Measurements from ENCODE around the gene SLC43A3. TPM values are rescaled to one million over a fixed set of nuclear protein-coding genes. Genes with fewer than 3 reads are reported as not detected.

The SLC43A3 gene
- total RNA-seq, 2 experiments from 2014 or later: 41.3 to 62.1 TPM

DNA sequence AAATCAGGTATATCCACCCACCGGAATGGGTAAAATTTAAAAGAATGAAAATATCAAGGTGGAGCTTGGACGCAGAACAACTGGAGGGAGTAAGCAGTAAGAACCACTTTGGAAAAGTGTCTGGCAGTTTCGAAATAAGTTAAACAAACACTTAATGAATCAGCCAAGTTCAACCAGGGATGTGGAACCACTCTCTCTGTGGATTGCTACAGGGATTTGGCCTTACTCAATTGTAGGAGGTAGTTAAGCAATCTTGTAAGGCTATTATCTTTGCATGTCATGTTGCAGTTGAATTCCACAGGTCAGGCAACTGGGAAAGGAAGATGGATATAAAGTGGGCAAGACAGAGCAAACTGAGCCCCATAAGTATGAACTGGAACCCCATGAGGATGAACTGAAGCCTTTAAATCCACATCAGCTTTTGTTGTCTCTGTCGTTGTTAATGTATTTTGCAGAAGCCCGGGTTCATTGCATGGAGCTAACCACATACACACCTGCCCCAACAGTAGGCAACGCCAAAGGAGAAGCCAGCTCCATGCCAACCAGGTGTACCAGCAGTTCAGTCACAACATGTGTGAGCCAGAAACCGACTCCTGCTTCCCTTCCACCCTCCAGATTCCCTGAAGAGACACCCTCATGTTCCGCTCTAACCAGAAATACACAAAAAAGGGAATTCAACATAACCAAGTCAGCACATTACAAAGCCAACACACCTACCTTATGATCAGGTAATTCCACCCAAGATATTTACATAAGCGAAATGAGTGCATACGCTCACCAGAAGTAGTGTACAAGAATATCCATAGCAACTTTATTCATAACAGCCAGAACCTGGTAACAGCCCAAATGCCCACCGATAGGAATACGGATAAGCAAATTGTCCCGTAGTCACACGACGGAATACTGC is 8.0 kb upstream of the SLC43A3 start:
- POLR2A ChIA-PET: no interaction called here
- no peak overlapping the region for H3K4me3 ChIP-seq (ENCODE audit: low read depth, low read length, poor library complexity, severe bottlenecking)
- H2AFZ ChIP-seq (ENCODE audit: low read length): no peak overlapping the region
- no peak for DNase-seq (ENCODE audit: low spot score)
- no peaks in the 10 kb centered on the region for H3K4me1 ChIP-seq (ENCODE audit: insufficient read depth, low read length, poor library complexity, severe bottlenecking)
- no peak overlapping the region for H3K4me2 ChIP-seq (ENCODE audit: low read length)
- no peaks in the 10 kb centered on the region for H3K79me2 ChIP-seq (ENCODE audit: insufficient read depth, low read depth, low read length)
- TF ChIP-seq CTCF (conservative IDR thresholded peaks at IDR 0.05; ENCODE audit: low read length): no peak
- no peak for TF ChIP-seq EZH2phosphoT487 (IDR thresholded peaks at IDR 0.05; ENCODE audit: borderline replicate concordance, low read depth, low read length)
- CTCF ChIA-PET (ENCODE audit: unreplicated experiment): no interaction called here
- H3K9me3 ChIP-seq (ENCODE audit: low read length): no peaks in the 10 kb centered on the region
- BruUV-seq (replicated peaks): no TSS peak
- H3K36me3 ChIP-seq (ENCODE audit: insufficient read depth, low read length): no peaks in the 10 kb centered on the region
- no peaks in the 10 kb centered on the region for H4K20me1 ChIP-seq (ENCODE audit: insufficient read depth, low read length)
- H3K9me2 ChIP-seq (ENCODE audit: insufficient read depth, low read length): no peaks in the 10 kb centered on the region
- intact Hi-C loops (cut with micrococcal nuclease; ENCODE audit: unreplicated experiment): no loop called here
- H3K27ac ChIP-seq (ENCODE audit: low read depth, low read length, poor library complexity, severe bottlenecking): no peak overlapping the region

GRCh38 chr11:57432714-57433163 is 5.8 kb upstream of the SLC43A3 start:
- BruUV-seq (replicated peaks): no TSS peak
- Histone ChIP-seq H2AFZ (ENCODE audit: low read length) (no peak overlapping the region), H3K9me2 (ENCODE audit: insufficient read depth, low read length) (no peaks in the 10 kb centered on the region), H3K4me3 (ENCODE audit: low read depth, low read length, poor library complexity, severe bottlenecking) (no peak overlapping the region), H4K20me1 (ENCODE audit: insufficient read depth, low read length) (no peaks in the 10 kb centered on the region), H3K4me2 (ENCODE audit: low read length) (no peak overlapping the region), H3K36me3 (ENCODE audit: insufficient read depth, low read length) (no peaks in the 10 kb centered on the region), H3K9me3 (ENCODE audit: low read length) (no peaks in the 10 kb centered on the region), H3K27ac (ENCODE audit: low read depth, low read length, poor library complexity, severe bottlenecking) (no peak overlapping the region), H3K79me2 (ENCODE audit: insufficient read depth, low read depth, low read length) (no peaks in the 10 kb centered on the region), H3K4me1 (ENCODE audit: insufficient read depth, low read length, poor library complexity, severe bottlenecking) (no peaks in the 10 kb centered on the region)
- ChIA-PET CTCF (ENCODE audit: unreplicated experiment) (interaction anchor here (0.5 kb wide), 1 partner anchor 25 kb away, joined by 3 read pairs; no protein-coding TSS in a partner anchor), POLR2A (no interaction called here)
- TF ChIP-seq CTCF (conservative IDR thresholded peaks at IDR 0.05; ENCODE audit: low read length): no peak
- no peak for TF ChIP-seq EZH2phosphoT487 (IDR thresholded peaks at IDR 0.05; ENCODE audit: borderline replicate concordance, low read depth, low read length)
- no peak for DNase-seq (ENCODE audit: low spot score)
- intact Hi-C loops (cut with micrococcal nuclease; ENCODE audit: unreplicated experiment): no loop called here

DNA sequence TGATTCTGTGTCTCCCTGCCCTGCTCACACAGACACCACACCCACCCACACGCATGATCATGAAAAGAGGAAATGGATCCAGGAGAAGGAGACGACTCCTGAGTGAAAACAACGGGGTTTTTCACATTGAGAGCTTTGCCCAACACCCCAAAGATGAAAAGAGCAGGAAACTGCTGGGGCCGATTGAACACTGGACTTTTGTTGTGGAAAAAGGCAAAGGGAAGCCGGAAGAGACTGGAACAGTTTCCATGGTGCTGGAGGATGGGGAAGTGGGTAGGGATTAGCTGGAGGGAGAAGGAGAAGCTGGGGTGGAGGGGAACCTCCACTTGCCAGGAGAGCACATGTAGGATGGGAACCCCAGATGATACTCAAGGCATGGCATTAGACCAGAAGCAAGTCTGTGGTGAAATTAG is 5.2 kb upstream of the SLC43A3 start:
- no peak overlapping the region for H3K4me3 ChIP-seq (ENCODE audit: low read depth, low read length, poor library complexity, severe bottlenecking)
- no peaks in the 10 kb centered on the region for H3K36me3 ChIP-seq (ENCODE audit: insufficient read depth, low read length)
- H3K4me2 ChIP-seq (ENCODE audit: low read length): no peak overlapping the region
- no peaks in the 10 kb centered on the region for H3K79me2 ChIP-seq (ENCODE audit: insufficient read depth, low read depth, low read length)
- no peaks in the 10 kb centered on the region for H4K20me1 ChIP-seq (ENCODE audit: insufficient read depth, low read length)
- H3K9me2 ChIP-seq (ENCODE audit: insufficient read depth, low read length): no peaks in the 10 kb centered on the region
- H2AFZ ChIP-seq (ENCODE audit: low read length): no peak overlapping the region
- no peak overlapping the region for H3K27ac ChIP-seq (ENCODE audit: low read depth, low read length, poor library complexity, severe bottlenecking)
- no TSS peak for BruUV-seq (replicated peaks)
- TF ChIP-seq CTCF (conservative IDR thresholded peaks at IDR 0.05; ENCODE audit: low read length) (no peak), EZH2phosphoT487 (IDR thresholded peaks at IDR 0.05; ENCODE audit: borderline replicate concordance, low read depth, low read length) (no peak)
- peaks cover 6% of the 10 kb centered on the region for H3K4me1 ChIP-seq (ENCODE audit: insufficient read depth, low read length, poor library complexity, severe bottlenecking)
- H3K9me3 ChIP-seq (ENCODE audit: low read length): no peaks in the 10 kb centered on the region
- CTCF ChIA-PET (ENCODE audit: unreplicated experiment): no interaction called here
- POLR2A ChIA-PET: no interaction called here
- DNase-seq (ENCODE audit: low spot score): no peak
- intact Hi-C loops (cut with micrococcal nuclease; ENCODE audit: unreplicated experiment): no loop called here
